Measurements from ENCODE around the gene SCNN1B. TPM values are rescaled to one million over a fixed set of nuclear protein-coding genes. Genes with fewer than 3 reads are reported as not detected.

SCNN1B gene
- total RNA-seq, 4 donors from 2014 or later = 142 to 729 (median 556) TPM

- H3K4me3 ChIP-seq = no peak overlapping the region
- intact Hi-C loops (cut with DNase I; ENCODE audit: low total_unique reads) (no loop called here), in situ Hi-C loops (cut with MboI; ENCODE audit: low pct_ligation_motif_present in 1 of 4, low pct_unique_long_range_greater_than_20kb in 1 of 4, low sequenced_read_pairs in 3 of 4) (no loop called here)
- TF ChIP-seq POLR2AphosphoS5 (IDR thresholded peaks at IDR 0.05) (no peak), POLR2A (IDR thresholded peaks at IDR 0.05) (no peak), EP300 (IDR thresholded peaks at IDR 0.05; ENCODE audit: low read depth) (no peak)
- no peak for DNase-seq
- 67 to 86% methylated on average over 1 to 11 of the region's 11 CpGs for WGBS, 2 donors (ENCODE audit: low coverage in 1 of 2)
- no peaks in the 10 kb centered on the region for H3K27me3 ChIP-seq
- peaks cover 0 to 18% (median under 1%) of the 10 kb centered on the region in 4 donors for H3K4me1 ChIP-seq
- H3K27ac ChIP-seq = no peak overlapping the region
- peaks cover 0 to 43% (median 14%) of the 10 kb centered on the region in 4 donors for H3K36me3 ChIP-seq
- no peaks in the 10 kb centered on the region for H3K9me3 ChIP-seq
These were observed 101.4 kb downstream of the SCNN1B start for GRCh38 chr16:23403547-23403946.

DNA sequence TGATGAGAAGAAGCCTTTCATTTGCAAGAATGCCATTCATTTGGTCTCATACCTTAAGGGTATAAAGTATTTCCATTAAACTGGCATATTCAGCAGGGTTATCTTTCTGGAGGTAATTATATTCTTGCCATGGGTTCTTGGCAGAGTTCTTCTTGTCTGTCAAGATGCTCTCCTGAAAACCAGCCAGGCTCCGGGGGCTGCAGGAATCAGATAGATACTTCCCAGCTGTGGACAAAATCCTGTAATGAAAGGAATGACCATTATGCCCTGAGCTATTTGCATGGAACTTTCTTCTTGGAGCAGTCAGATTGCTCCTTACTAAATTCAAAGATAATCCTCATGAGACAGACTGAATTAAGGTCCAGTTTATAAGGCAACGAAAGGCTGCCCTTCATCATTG lies 103.9 kb downstream of the SCNN1B start:
- no peaks in the 10 kb centered on the region for H3K9me3 ChIP-seq
- H3K4me3 ChIP-seq = no peak overlapping the region
- TF ChIP-seq CTCF (IDR thresholded peaks at IDR 0.05) = no peak
- TF ChIP-seq EP300 (IDR thresholded peaks at IDR 0.05; ENCODE audit: low read depth) = no peak
- no peak for TF ChIP-seq POLR2A (IDR thresholded peaks at IDR 0.05)
- TF ChIP-seq POLR2AphosphoS5 (IDR thresholded peaks at IDR 0.05) = no peak
- WGBS, 2 donors (ENCODE audit: low coverage in 1 of 2) = 69% methylated on average over 2 of the region's 2 CpGs; no CpG with 5 or more reads in 1 of the 2 donors
- intact Hi-C loops (cut with DNase I; ENCODE audit: low total_unique reads) = no loop called here
- no peak for DNase-seq
- H3K36me3 ChIP-seq = peaks cover 0 to 33% (median 14%) of the 10 kb centered on the region in 4 donors
- in situ Hi-C loops (cut with MboI; ENCODE audit: low pct_ligation_motif_present in 1 of 4, low pct_unique_long_range_greater_than_20kb in 1 of 4, low sequenced_read_pairs in 3 of 4) = no loop called here
- H3K27me3 ChIP-seq = no peaks in the 10 kb centered on the region
- no peak overlapping the region for H3K27ac ChIP-seq
- H3K4me1 ChIP-seq = peaks cover 0 to 27% (median 10%) of the 10 kb centered on the region in 4 donors

DNA sequence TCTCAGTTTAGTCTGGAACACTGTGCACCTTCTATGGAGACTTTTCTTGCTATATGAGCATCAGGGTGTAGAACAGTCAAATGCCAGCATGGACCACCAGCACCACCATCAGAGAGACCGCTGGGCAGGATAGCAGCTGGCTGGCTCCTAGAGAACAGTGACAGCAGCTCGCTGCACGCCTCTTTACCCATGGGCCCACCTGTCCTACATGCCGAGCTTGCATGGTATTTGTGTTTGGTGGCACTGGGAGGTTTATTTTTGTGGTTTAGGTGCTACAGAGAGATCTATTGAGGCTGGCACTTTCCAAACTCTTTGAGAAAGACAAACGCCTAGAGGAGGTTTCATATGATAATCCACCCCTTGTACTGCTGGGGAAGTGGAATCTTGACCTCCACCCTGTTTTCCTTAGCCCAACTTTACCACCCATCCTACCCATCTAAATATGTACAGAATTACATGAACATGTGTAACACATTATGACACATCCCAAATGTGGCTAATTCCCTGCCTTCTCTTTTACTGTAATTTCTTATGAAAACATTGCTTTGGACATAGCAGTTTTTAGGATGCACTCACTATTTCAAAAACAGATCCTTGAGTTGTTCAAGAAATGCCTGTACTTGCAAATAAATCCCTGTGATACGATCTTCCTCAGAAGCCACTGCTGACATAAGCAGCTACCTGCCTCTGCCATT lies 104.6 kb downstream of the SCNN1B start:
- no peak overlapping the region for H3K4me3 ChIP-seq
- H3K36me3 ChIP-seq = peaks cover 0 to 31% (median 13%) of the 10 kb centered on the region in 4 donors
- no peaks in the 10 kb centered on the region for H3K27me3 ChIP-seq
- H3K4me1 ChIP-seq = peaks cover 0 to 27% (median 10%) of the 10 kb centered on the region in 4 donors
- TF ChIP-seq CTCF (IDR thresholded peaks at IDR 0.05) (no peak), POLR2AphosphoS5 (IDR thresholded peaks at IDR 0.05) (no peak), EP300 (IDR thresholded peaks at IDR 0.05; ENCODE audit: low read depth) (no peak)
- in situ Hi-C loops (cut with MboI; ENCODE audit: low pct_ligation_motif_present in 1 of 4, low pct_unique_long_range_greater_than_20kb in 1 of 4, low sequenced_read_pairs in 3 of 4) (no loop called here), intact Hi-C loops (cut with DNase I; ENCODE audit: low total_unique reads) (no loop called here)
- H3K9me3 ChIP-seq = no peaks in the 10 kb centered on the region
- 96% methylated on average over 2 to 6 of the region's 6 CpGs for WGBS, 2 donors (ENCODE audit: low coverage in 1 of 2)
- H3K27ac ChIP-seq = no peak overlapping the region
- DNase-seq = no peak

GRCh38 chr16:23407436-23408127 lies 105.5 kb downstream of the SCNN1B start:
- no peak for DNase-seq
- Histone ChIP-seq H3K9me3 (no peaks in the 10 kb centered on the region), H3K27me3 (no peaks in the 10 kb centered on the region), H3K27ac (no peak overlapping the region), H3K4me3 (no peak overlapping the region), H3K36me3 (peaks cover 0 to 29% (median 13%) of the 10 kb centered on the region in 4 donors), H3K4me1 (peaks cover 0 to 27% (median 10%) of the 10 kb centered on the region in 4 donors)
- intact Hi-C loops (cut with DNase I; ENCODE audit: low total_unique reads) (no loop called here), in situ Hi-C loops (cut with MboI; ENCODE audit: low pct_ligation_motif_present in 1 of 4, low pct_unique_long_range_greater_than_20kb in 1 of 4, low sequenced_read_pairs in 3 of 4) (no loop called here)
- WGBS, 2 donors (ENCODE audit: low coverage in 1 of 2) = 90% methylated on average over 9 of the region's 9 CpGs; no CpG with 5 or more reads in 1 of the 2 donors
- no peak for TF ChIP-seq EP300 (IDR thresholded peaks at IDR 0.05; ENCODE audit: low read depth)
- TF ChIP-seq POLR2A (IDR thresholded peaks at IDR 0.05) = no peak
- no peak for TF ChIP-seq CTCF (IDR thresholded peaks at IDR 0.05)
- no peak for TF ChIP-seq POLR2AphosphoS5 (IDR thresholded peaks at IDR 0.05)
